Neutrophil (primary cell): ENCODE measurements around the gene HSPE1.
"Not testable (repeated sequence)": the region's sequence is repeated elsewhere in the genome, so short reads cannot be mapped to it uniquely, and the experiment has no call there.

Experiments
- H3K27ac ChIP-seq: fragments of 200-600 bp; sonication (generic); 2 replicates; pipeline ENCODE4 v1.5.1; 2016; ENCODE audit warnings: mild to moderate bottlenecking, moderate library complexity
- H3K27me3 ChIP-seq: fragments of 200-600 bp; sonication (generic); 2 replicates; pipeline ENCODE4 v1.6.0; 2016; ENCODE audit warnings: mild to moderate bottlenecking
- H3K36me3 ChIP-seq: fragments of 200-600 bp; sonication (generic); 2 replicates; pipeline ENCODE4 v1.5.1; 2017
- H3K4me1 ChIP-seq, 2 experiments: fragments of 200-600 bp in 1 of 2; sonication (generic) in 1 of 2; 1 replicate in 1 of 2; 2 replicates in 1 of 2; pipeline versions ENCODE4 v1.5.1 to v1.6.1; 2013 to 2016; ENCODE audit warnings: low read depth in 1 of 2, low read length in 1 of 2, mild to moderate bottlenecking in 1 of 2, moderate library complexity in 1 of 2; ENCODE audit not compliant: control insufficient read depth in 1 of 2, insufficient read depth in 1 of 2
- H3K4me3 ChIP-seq, 2 experiments: fragments of 200-600 bp in 1 of 2; sonication (generic) in 1 of 2; 1 replicate in 1 of 2; 2 replicates in 1 of 2; pipeline ENCODE4 v1.5.1; 2013 to 2016; ENCODE audit warnings: low read depth in 1 of 2, low read length in 1 of 2, mild to moderate bottlenecking in 1 of 2, moderate library complexity in 1 of 2
- H3K9me3 ChIP-seq: fragments of 200-600 bp; sonication (generic); 2 replicates; pipeline ENCODE4 v1.5.1; 2016
- TF ChIP-seq, protein P1 (sequence below): fragments of 200-600 bp; sonication (generic); IDR thresholded peaks from 2 replicates; pipeline ENCODE4 v1.5.1; 2016; ENCODE audit warnings: antibody characterized with exemption

The HSPE1 gene

DNA sequence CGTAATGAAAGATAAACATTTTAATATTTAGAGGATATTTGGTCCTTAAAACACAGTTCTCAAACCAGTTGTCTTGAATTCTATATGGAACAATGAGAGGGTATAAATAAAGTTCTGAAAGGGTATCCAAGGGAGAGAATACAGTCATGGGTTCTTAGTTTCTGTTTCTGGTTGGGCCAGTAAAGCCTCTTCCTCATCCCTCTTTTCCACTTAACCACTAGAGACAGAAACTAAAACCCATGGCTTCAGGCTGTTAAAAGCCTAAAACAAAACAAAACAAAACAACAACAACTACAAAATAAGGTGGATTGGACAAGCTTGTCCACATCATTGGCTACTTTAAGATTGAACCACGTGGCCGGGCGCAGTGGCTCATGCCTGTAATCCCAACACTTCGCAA, 28.0 kb upstream of the HSPE1 start:
- peaks cover 89% of the 10 kb centered on the region for H3K36me3 ChIP-seq
- no peak overlapping the region for H3K4me3 ChIP-seq
- peak overlapping the region; percentile 15 for H3K27ac ChIP-seq
- TF ChIP-seq, protein P1, sequence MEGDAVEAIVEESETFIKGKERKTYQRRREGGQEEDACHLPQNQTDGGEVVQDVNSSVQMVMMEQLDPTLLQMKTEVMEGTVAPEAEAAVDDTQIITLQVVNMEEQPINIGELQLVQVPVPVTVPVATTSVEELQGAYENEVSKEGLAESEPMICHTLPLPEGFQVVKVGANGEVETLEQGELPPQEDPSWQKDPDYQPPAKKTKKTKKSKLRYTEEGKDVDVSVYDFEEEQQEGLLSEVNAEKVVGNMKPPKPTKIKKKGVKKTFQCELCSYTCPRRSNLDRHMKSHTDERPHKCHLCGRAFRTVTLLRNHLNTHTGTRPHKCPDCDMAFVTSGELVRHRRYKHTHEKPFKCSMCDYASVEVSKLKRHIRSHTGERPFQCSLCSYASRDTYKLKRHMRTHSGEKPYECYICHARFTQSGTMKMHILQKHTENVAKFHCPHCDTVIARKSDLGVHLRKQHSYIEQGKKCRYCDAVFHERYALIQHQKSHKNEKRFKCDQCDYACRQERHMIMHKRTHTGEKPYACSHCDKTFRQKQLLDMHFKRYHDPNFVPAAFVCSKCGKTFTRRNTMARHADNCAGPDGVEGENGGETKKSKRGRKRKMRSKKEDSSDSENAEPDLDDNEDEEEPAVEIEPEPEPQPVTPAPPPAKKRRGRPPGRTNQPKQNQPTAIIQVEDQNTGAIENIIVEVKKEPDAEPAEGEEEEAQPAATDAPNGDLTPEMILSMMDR = no peak
- no peaks in the 10 kb centered on the region for H3K9me3 ChIP-seq
- peaks cover 6% of the 10 kb centered on the region in 2 experiments for H3K4me1 ChIP-seq
- no peaks in the 10 kb centered on the region for H3K27me3 ChIP-seq

DNA sequence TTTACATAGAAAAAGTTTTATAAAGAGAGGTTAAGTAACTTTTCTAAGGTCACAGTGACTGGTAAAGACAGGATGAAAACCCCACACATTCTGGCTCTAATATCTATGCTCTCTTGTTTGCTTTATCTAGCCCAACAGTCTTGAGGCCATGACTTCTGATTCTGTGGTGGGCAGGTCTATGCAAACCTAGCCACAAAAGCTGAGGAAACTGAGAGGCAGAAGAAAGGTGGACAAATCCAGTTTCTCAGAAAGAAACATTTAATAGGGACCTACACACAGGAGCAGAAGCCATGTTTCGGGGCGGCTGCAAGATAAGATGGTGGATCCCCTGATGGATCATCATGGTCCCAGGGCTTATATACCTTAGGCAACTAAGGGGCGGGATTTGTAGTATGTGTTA, 22.4 kb upstream of the HSPE1 start:
- Histone ChIP-seq H3K9me3 (no peaks in the 10 kb centered on the region), H3K36me3 (peaks cover 52% of the 10 kb centered on the region), H3K4me3 (no peak overlapping the region), H3K27me3 (no peaks in the 10 kb centered on the region), H3K27ac (peak overlapping the region; percentile 92), H3K4me1 (peaks cover 41 to 50% of the 10 kb centered on the region in 2 experiments)
- TF ChIP-seq, protein P1 = no peak

DNA sequence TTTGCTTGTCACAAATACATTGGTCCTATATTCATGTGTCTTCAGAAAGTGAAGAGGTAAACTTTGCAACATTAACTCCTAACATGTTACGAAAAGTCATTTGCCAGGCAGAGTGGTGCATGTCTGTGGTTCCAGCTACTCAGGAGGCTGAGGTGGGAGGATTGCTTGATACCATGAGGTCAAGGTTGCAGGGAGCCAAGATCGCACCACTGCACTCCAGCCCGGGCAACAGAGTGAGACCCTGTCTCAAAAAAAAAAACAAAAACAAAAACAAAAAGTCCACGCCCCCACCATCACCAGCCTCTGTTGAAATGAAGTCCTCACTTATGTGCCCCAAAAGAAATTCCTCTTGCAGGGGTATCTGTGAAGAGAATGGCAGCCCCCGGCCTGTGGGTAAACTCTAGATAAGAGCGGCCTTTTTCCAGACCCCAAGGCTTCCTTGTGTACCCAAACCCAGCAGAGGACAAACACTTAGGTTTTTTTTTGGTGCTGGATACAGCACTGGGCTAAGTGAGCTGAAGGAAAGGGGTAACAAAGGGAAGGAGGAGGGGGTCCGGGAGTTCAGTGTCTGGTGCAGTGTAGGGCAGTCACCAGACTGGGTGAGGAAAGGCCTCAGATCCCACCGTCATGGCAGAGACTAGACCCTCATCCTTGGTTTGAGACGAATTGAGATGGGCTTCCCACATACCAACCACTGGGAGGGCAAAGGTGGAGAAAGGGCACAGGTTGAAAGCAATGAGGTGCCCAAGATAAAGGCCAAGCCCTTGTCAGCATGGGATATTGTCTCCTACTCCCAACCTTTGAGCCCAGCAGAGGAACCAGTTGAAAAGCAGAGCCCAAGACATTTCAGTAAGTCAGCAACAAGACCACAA, 19.8 kb upstream of the HSPE1 start:
- H3K36me3 ChIP-seq = peaks cover 27% of the 10 kb centered on the region
- TF ChIP-seq, protein P1 = no peak
- no peak overlapping the region for H3K4me3 ChIP-seq
- H3K4me1 ChIP-seq = peaks cover 64 to 71% of the 10 kb centered on the region in 2 experiments
- H3K9me3 ChIP-seq = no peaks in the 10 kb centered on the region
- H3K27me3 ChIP-seq = no peaks in the 10 kb centered on the region
- H3K27ac ChIP-seq = peak overlapping the region; percentile 92

DNA sequence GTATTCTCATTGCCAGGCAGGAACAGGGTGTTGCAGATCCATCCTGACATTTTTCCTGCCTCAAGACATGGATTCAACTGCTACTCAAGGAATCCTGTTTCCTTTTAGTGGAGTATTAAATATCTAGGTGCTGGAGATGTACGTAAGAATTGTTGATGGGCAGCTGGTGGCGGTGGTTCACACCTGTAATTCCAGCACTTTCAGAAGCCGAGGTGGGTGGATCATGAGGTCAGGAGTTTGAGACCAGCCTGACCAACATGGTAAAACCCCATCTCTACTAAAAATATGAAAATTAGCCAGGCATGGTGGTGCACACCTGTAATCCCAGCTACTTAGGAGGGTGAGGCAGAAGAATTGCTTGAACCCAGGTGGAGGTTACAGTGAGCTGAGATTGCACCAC, 15.9 kb upstream of the HSPE1 start:
- H3K27me3 ChIP-seq, H3K4me3 ChIP-seq, H3K9me3 ChIP-seq: not testable (repeated sequence)
- H3K4me1 ChIP-seq = peaks cover 37 to 43% of the 10 kb centered on the region in 2 experiments
- peak overlapping the region; percentile 92 for H3K27ac ChIP-seq
- peaks cover 44% of the 10 kb centered on the region for H3K36me3 ChIP-seq

DNA sequence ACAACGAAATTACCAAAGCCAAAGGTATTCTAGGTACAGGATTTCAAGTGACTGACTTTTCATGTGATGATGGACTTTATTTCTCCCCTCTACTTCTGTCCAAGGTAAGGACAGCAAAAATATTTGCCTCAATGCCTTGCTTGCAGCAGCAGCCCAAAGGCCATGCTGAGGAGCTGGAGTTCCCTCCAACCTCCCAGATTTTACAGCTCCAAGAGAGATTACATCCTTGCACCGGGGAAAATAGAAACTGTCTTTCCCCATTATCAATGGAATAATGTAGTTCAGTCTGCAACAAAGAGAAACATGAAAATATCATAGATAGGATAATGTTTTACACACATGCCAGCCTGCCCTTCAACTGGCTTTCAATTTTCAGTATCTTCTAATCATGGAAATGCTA, 14.0 kb upstream of the HSPE1 start:
- Histone ChIP-seq H3K27ac (peak overlapping the region; percentile 92), H3K36me3 (peaks cover 39% of the 10 kb centered on the region), H3K4me1 (peaks cover 25 to 28% of the 10 kb centered on the region in 2 experiments), H3K9me3 (no peaks in the 10 kb centered on the region), H3K4me3 (no peak overlapping the region), H3K27me3 (no peaks in the 10 kb centered on the region)
- TF ChIP-seq, protein P1 = no peak

DNA sequence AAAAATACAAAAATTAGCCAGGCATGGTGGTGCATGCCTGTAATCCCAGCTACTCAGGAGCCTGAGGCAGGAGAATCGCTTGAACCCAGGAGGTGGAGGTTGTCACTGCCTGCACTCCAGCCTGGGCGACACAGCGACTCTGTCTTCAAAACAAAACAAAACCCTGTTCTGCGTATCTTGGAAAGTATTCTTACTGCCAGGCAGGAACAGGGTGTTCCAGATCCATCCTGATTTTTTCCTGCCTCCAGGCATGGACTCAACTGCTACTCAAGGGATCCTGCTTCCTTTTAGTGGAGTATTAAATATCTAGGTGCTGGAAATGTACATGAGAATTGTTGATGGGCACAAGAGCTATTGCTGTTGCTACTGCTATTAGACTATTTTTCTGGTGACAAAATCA, 12.8 kb upstream of the HSPE1 start:
- no peaks in the 10 kb centered on the region for H3K27me3 ChIP-seq
- H3K9me3 ChIP-seq = no peaks in the 10 kb centered on the region
- peaks cover 25 to 27% of the 10 kb centered on the region in 2 experiments for H3K4me1 ChIP-seq
- peaks cover 45% of the 10 kb centered on the region for H3K36me3 ChIP-seq
- no peak overlapping the region for H3K4me3 ChIP-seq
- peak overlapping the region; percentile 10 for H3K27ac ChIP-seq
- TF ChIP-seq, protein P1 = no peak
